Measurements from ENCODE around the gene CDC5L.

CDC5L gene

GRCh38 chr6:44473393-44474189 is 86.1 kb downstream of the CDC5L start:
- DNase-seq = no peak

- DNase-seq = no peak
Observed at GRCh38 chr6:44474190-44474631, 86.7 kb downstream of the CDC5L start.

- no peak for DNase-seq
Observed at GRCh38 chr6:44474643-44475042, 87.1 kb downstream of the CDC5L start.

GRCh38 chr6:44475417-44475778 is 87.9 kb downstream of the CDC5L start:
- no peak for DNase-seq

GRCh38 chr6:44475779-44476434 is 88.4 kb downstream of the CDC5L start:
- peak in 56 of 58 donors; percentile 27 to 88 (median 70) for DNase-seq

GRCh38 chr6:44476849-44477248 is 89.3 kb downstream of the CDC5L start:
- DNase-seq = no peak

- DNase-seq = no peak
Observed at GRCh38 chr6:44477293-44477894, 89.9 kb downstream of the CDC5L start.

- DNase-seq = peak in 1 of 58 donors; percentile 14
Observed at GRCh38 chr6:44478158-44478557, 90.7 kb downstream of the CDC5L start.

GRCh38 chr6:44478591-44479254 is 91.2 kb downstream of the CDC5L start:
- no peak for DNase-seq

GRCh38 chr6:44480097-44480541 is 92.6 kb downstream of the CDC5L start:
- peak in 32 of 58 donors; percentile 10 to 76 (median 34) for DNase-seq

- no peak for DNase-seq
Observed at GRCh38 chr6:44481056-44481455, 93.5 kb downstream of the CDC5L start.

- DNase-seq = no peak
Observed at GRCh38 chr6:44481760-44482159, 94.3 kb downstream of the CDC5L start.

GRCh38 chr6:44485601-44486401 is 98.3 kb downstream of the CDC5L start:
- DNase-seq = no peak

GRCh38 chr6:44487002-44487401 is 99.5 kb downstream of the CDC5L start:
- DNase-seq = no peak

GRCh38 chr6:44487586-44487985 is 100.1 kb downstream of the CDC5L start:
- no peak for DNase-seq

- peak in 8 of 58 donors; percentile 4 to 46 (median 14) for DNase-seq
Observed at GRCh38 chr6:44489910-44490604, 102.6 kb downstream of the CDC5L start.

GRCh38 chr6:44493132-44493531 is 105.6 kb downstream of the CDC5L start:
- no peak for DNase-seq

- DNase-seq = no peak
Observed at GRCh38 chr6:44493593-44493992, 106.1 kb downstream of the CDC5L start.

- DNase-seq = no peak
Observed at GRCh38 chr6:44494011-44494501, 106.5 kb downstream of the CDC5L start.

Measured in anterior cingulate cortex (tissue), 58 donors.